ENCODE measurements around the gene HS6ST3.
"Not testable (repeated sequence)": the region's sequence is repeated elsewhere in the genome, so short reads cannot be mapped to it uniquely, and the experiment has no call there.

HS6ST3 gene

GRCh38 chr13:96743296-96744089 is 653.6 kb downstream of the HS6ST3 start:
- no peak for DNase-seq (ENCODE audit: low read depth)

- DNase-seq (ENCODE audit: low read depth): no peak
Observed at GRCh38 chr13:96744367-96745331, 654.7 kb downstream of the HS6ST3 start.

GRCh38 chr13:96746886-96747285 is 657.0 kb downstream of the HS6ST3 start:
- DNase-seq (ENCODE audit: low read depth): no peak

- DNase-seq (ENCODE audit: low read depth): no peak
Observed at GRCh38 chr13:96749825-96750224, 659.9 kb downstream of the HS6ST3 start.

- DNase-seq (ENCODE audit: low read depth): no peak
Observed at GRCh38 chr13:96751089-96751488, 661.2 kb downstream of the HS6ST3 start.

- no peak for DNase-seq (ENCODE audit: low read depth)
Observed at GRCh38 chr13:96762876-96763275, 673.0 kb downstream of the HS6ST3 start.

- no peak for DNase-seq (ENCODE audit: low read depth)
Observed at GRCh38 chr13:96766306-96766705, 676.4 kb downstream of the HS6ST3 start.

GRCh38 chr13:96768524-96768923 is 678.6 kb downstream of the HS6ST3 start:
- no peak for DNase-seq (ENCODE audit: low read depth)

- DNase-seq (ENCODE audit: low read depth): no peak
Observed at GRCh38 chr13:96769874-96770273, 680.0 kb downstream of the HS6ST3 start.

- no peak for DNase-seq (ENCODE audit: low read depth)
Observed at GRCh38 chr13:96771486-96772367, 681.8 kb downstream of the HS6ST3 start.

- DNase-seq (ENCODE audit: low read depth): no peak
Observed at GRCh38 chr13:96772426-96772825, 682.5 kb downstream of the HS6ST3 start.

- DNase-seq (ENCODE audit: low read depth): not testable (repeated sequence)
Observed at GRCh38 chr13:96778302-96778701, 688.4 kb downstream of the HS6ST3 start.

- DNase-seq (ENCODE audit: low read depth): no peak
Observed at GRCh38 chr13:96779691-96780090, 689.8 kb downstream of the HS6ST3 start.

GRCh38 chr13:96780105-96780504 is 690.2 kb downstream of the HS6ST3 start:
- DNase-seq (ENCODE audit: low read depth): no peak

- DNase-seq (ENCODE audit: low read depth): no peak
Observed at GRCh38 chr13:96781141-96781540, 691.2 kb downstream of the HS6ST3 start.

GRCh38 chr13:96782186-96782585 is 692.3 kb downstream of the HS6ST3 start:
- DNase-seq (ENCODE audit: low read depth): no peak

- DNase-seq (ENCODE audit: low read depth): no peak
Observed at GRCh38 chr13:96783057-96783456, 693.1 kb downstream of the HS6ST3 start.

GRCh38 chr13:96783511-96783910 is 693.6 kb downstream of the HS6ST3 start:
- no peak for DNase-seq (ENCODE audit: low read depth)

GRCh38 chr13:96785986-96786385 is 696.1 kb downstream of the HS6ST3 start:
- no peak for DNase-seq (ENCODE audit: low read depth)

- no peak for DNase-seq (ENCODE audit: low read depth)
Observed at GRCh38 chr13:96792188-96792587, 702.3 kb downstream of the HS6ST3 start.

GRCh38 chr13:96792736-96793403 is 703.0 kb downstream of the HS6ST3 start:
- no peak for DNase-seq (ENCODE audit: low read depth)

All from EH (cell line).